CD14-positive monocyte (primary cell): ENCODE data around the gene DNAJB14. TPM values are rescaled to one million over a fixed set of nuclear protein-coding genes. Genes with fewer than 3 reads are reported as not detected.

Experiments
- DNase-seq, 3 donors: peaks; one replicate each; pipeline ENCODE4 v3.0.0-alpha.2; 2011 to 2022
- H2AFZ ChIP-seq: 2 replicates; pipeline ENCODE4 v1.6.0; 2012; ENCODE audit warnings: mild to moderate bottlenecking, low read depth, low read length, inconsistent platforms; ENCODE audit not compliant: insufficient read depth, poor library complexity, severe bottlenecking
- H3K27ac ChIP-seq, 2 donors: 1 replicate in 1 of 2; 2 replicates in 1 of 2; pipeline ENCODE4 v1.5.1; 2012 to 2013; ENCODE audit warnings: low read length in 2 of 2, control low read depth in 1 of 2, inconsistent platforms in 1 of 2, low read depth in 1 of 2, mild to moderate bottlenecking in 1 of 2
- H3K27me3 ChIP-seq, 2 donors: one replicate each; pipeline versions ENCODE4 v1.6.0 to v1.6.1; 2011 to 2013; ENCODE audit warnings: low read length in 2 of 2; ENCODE audit not compliant: control insufficient read depth in 2 of 2, insufficient read depth in 2 of 2
- H3K36me3 ChIP-seq, 2 donors: replicated peaks in 1 of 2; 1 replicate in 1 of 2; 2 replicates in 1 of 2; pipeline versions ENCODE4 v1.5.1 to v1.6.1; 2012 to 2013; ENCODE audit warnings: low read length in 2 of 2, control low read depth in 1 of 2, inconsistent platforms in 1 of 2, mild to moderate bottlenecking in 1 of 2; ENCODE audit not compliant: insufficient read depth in 2 of 2, control insufficient read depth in 1 of 2
- H3K4me1 ChIP-seq, 2 donors: 1 replicate in 1 of 2; 2 replicates in 1 of 2; pipeline versions ENCODE4 v1.5.1 to v1.6.1; 2012 to 2013; ENCODE audit warnings: low read length in 2 of 2, control low read depth in 1 of 2, inconsistent platforms in 1 of 2, mild to moderate bottlenecking in 1 of 2, moderate library complexity in 1 of 2; ENCODE audit not compliant: insufficient read depth in 2 of 2, control insufficient read depth in 1 of 2
- H3K4me2 ChIP-seq: replicated peaks from 2 replicates; pipeline ENCODE3; 2012; ENCODE audit warnings: low read length, moderate library complexity, mild to moderate bottlenecking; ENCODE audit not compliant: poor library complexity, severe bottlenecking; ENCODE audit errors: extremely low read depth
- H3K4me3 ChIP-seq, 3 experiments: fragments of 200-600 bp in 1 of 3; sonication (generic) in 1 of 3; replicated peaks in 1 of 3; 1 replicate in 2 of 3; 2 replicates in 1 of 3; pipeline ENCODE4 v1.5.1; 2011 to 2013; ENCODE audit warnings: low read length in 3 of 3, mild to moderate bottlenecking in 3 of 3, control low read depth in 2 of 3, low read depth in 2 of 3, inconsistent platforms in 1 of 3, moderate library complexity in 1 of 3
- H3K79me2 ChIP-seq: 2 replicates; pipeline ENCODE4 v1.6.0; 2012; ENCODE audit warnings: mild to moderate bottlenecking, control low read depth, inconsistent platforms, low read length, moderate library complexity; ENCODE audit not compliant: insufficient read depth
- H3K9ac ChIP-seq: 2 replicates; pipeline ENCODE4 v1.6.0; 2017; ENCODE audit warnings: low read length, mild to moderate bottlenecking; ENCODE audit not compliant: insufficient read depth, poor library complexity, severe bottlenecking
- H3K9me3 ChIP-seq, 2 donors: replicated peaks in 1 of 2; 1 replicate in 1 of 2; 2 replicates in 1 of 2; pipeline versions ENCODE4 v1.5.1 to v1.6.1; 2012 to 2013; ENCODE audit warnings: low read length in 2 of 2, control low read depth in 1 of 2; ENCODE audit not compliant: control insufficient read depth in 1 of 2, insufficient read depth in 1 of 2
- H4K20me1 ChIP-seq: 2 replicates; pipeline ENCODE4 v1.6.0; 2012; ENCODE audit warnings: mild to moderate bottlenecking, low read length, control low read depth, moderate library complexity; ENCODE audit not compliant: insufficient read depth
- H3K27ac Mint-ChIP-seq, 7 donors: one replicate each; pipeline ENCODE4 v1.8.0; 2020; ENCODE audit warnings: mild to moderate bottlenecking in 7 of 7, mixed read lengths in 7 of 7, moderate library complexity in 6 of 7, inconsistent platforms in 2 of 7
- H3K27me3 Mint-ChIP-seq, 3 donors: one replicate each; pipeline ENCODE4 v1.8.0; 2021 to 2022; ENCODE audit warnings: low read depth in 3 of 3, mild to moderate bottlenecking in 3 of 3, mixed read lengths in 3 of 3, moderate library complexity in 3 of 3, inconsistent platforms in 1 of 3
- H3K36me3 Mint-ChIP-seq, 2 donors: one replicate each; pipeline ENCODE4 v1.8.0; 2020; ENCODE audit warnings: mixed read lengths in 2 of 2, inconsistent platforms in 1 of 2, mild to moderate bottlenecking in 1 of 2
- H3K4me1 Mint-ChIP-seq: one replicate; pipeline ENCODE4 v1.8.0; 2020; ENCODE audit warnings: mild to moderate bottlenecking, mixed read lengths
- H3K4me3 Mint-ChIP-seq, 2 donors: one replicate each; pipeline ENCODE4 v1.8.0; 2020; ENCODE audit warnings: mild to moderate bottlenecking in 2 of 2, mixed read lengths in 2 of 2, moderate library complexity in 1 of 2
- H3K9me3 Mint-ChIP-seq, 7 donors: one replicate each; pipeline ENCODE4 v1.8.0; 2020 to 2022; ENCODE audit warnings: mixed read lengths in 7 of 7, mild to moderate bottlenecking in 6 of 7, moderate library complexity in 6 of 7, inconsistent platforms in 2 of 7
- CTCF ChIP-seq: fragments of 200-600 bp; IDR thresholded peaks from one replicate; pipeline ENCODE4 v1.8.0; 2022; ENCODE audit warnings: antibody characterized with exemption, mild to moderate bottlenecking
- WGBS: methylation state at CpG from one replicate; pipeline ENCODE4 v1.1.5; 2013; ENCODE audit warnings: missing lambda C conversion rate; ENCODE audit not compliant: insufficient coverage; 5-methylcytosine and 5-hydroxymethylcytosine counted together
- intact Hi-C, 2 donors: fragments of 100-400 bp; cut with micrococcal nuclease; formaldehyde crosslinking; loops; one replicate each; pipeline versions ENCODE4 v1.15.0 to v1.15.1; 2023
- polyA plus RNA-seq, 3 donors: library from polyadenylated mRNA; depleted of rRNA in 1 of 3; unstranded in 2 of 3; stranded (reverse) in 1 of 3; fragments of 300-500 nt in 2 of 3; fragments of >200 nt in 1 of 3; fragmentation: Illumina TruSeq in 2 of 3; gene quantifications; 1 replicate in 2 of 3; 2 replicates in 1 of 3; pipeline ENCODE4 v1.2.3, GENCODE V29; 2012 to 2021

DNAJB14 gene
- polyA plus RNA-seq, 3 donors = 15.6 to 21.4 (median 21.4) TPM

GRCh38 chr4:99971453-99972111 lies 25.2 kb upstream of the DNAJB14 start:
- no peak overlapping the region for H3K4me3 Mint-ChIP-seq
- H3K4me3 ChIP-seq = no peak overlapping the region
- peaks cover 0 to 9% of the 10 kb centered on the region in 2 donors for H3K9me3 ChIP-seq
- H3K27me3 Mint-ChIP-seq = peaks cover 0 to 9% (median 2%) of the 10 kb centered on the region in 3 donors
- H3K36me3 Mint-ChIP-seq = no peaks in the 10 kb centered on the region
- DNase-seq = no peak
- no peaks in the 10 kb centered on the region for H3K79me2 ChIP-seq
- peaks cover 1 to 13% (median 3%) of the 10 kb centered on the region in 7 donors for H3K9me3 Mint-ChIP-seq
- no peak overlapping the region for H3K4me2 ChIP-seq
- H3K4me1 Mint-ChIP-seq = no peaks in the 10 kb centered on the region
- WGBS = 97% methylated on average over 12 of the region's 12 CpGs
- H3K27ac ChIP-seq = no peak overlapping the region
- H3K27ac Mint-ChIP-seq = no peak overlapping the region
- no peak overlapping the region for H2AFZ ChIP-seq
- no peaks in the 10 kb centered on the region for H3K4me1 ChIP-seq
- H3K36me3 ChIP-seq = no peaks in the 10 kb centered on the region
- no peak for TF ChIP-seq CTCF
- intact Hi-C loops = no loop called here
- H4K20me1 ChIP-seq = no peaks in the 10 kb centered on the region
- H3K9ac ChIP-seq = no peak overlapping the region
- no peaks in the 10 kb centered on the region for H3K27me3 ChIP-seq

GRCh38 chr4:99968330-99968729 lies 21.9 kb upstream of the DNAJB14 start:
- Histone ChIP-seq H3K27ac (no peak overlapping the region), H3K4me3 (no peak overlapping the region), H3K27me3 (no peaks in the 10 kb centered on the region), H4K20me1 (no peaks in the 10 kb centered on the region), H3K4me2 (no peak overlapping the region), H3K9ac (no peak overlapping the region), H3K36me3 (no peaks in the 10 kb centered on the region), H3K4me1 (no peaks in the 10 kb centered on the region), H3K9me3 (peaks cover 0 to 9% of the 10 kb centered on the region in 2 donors), H3K79me2 (no peaks in the 10 kb centered on the region), H2AFZ (no peak overlapping the region)
- Mint-ChIP-seq H3K36me3 (no peaks in the 10 kb centered on the region), H3K4me1 (no peaks in the 10 kb centered on the region), H3K4me3 (no peak overlapping the region), H3K27me3 (peaks cover 3 to 16% (median 5%) of the 10 kb centered on the region in 3 donors), H3K27ac (peak overlapping the region in 1 of 7 donors; percentile 10), H3K9me3 (peaks cover 0 to 3% (median 3%) of the 10 kb centered on the region in 7 donors)
- WGBS = no CpG with 5 or more reads among the region's 1 CpG
- no peak for DNase-seq
- intact Hi-C loops = no loop called here
- no peak for TF ChIP-seq CTCF
